C4-2B (cell line): Measurements from ENCODE around the gene STX8.

Experiments used
- CTCF ChIP-seq: fragments of 450-650 bp; conservative IDR thresholded peaks from 2 replicates; pipeline ENCODE4 v1.5.1; 2017; ENCODE audit warnings: mild to moderate bottlenecking
- ZFX ChIP-seq: fragments of 450-650 bp; IDR thresholded peaks from 2 replicates; pipeline ENCODE4 v1.6.1; 2017

GRCh38 chr17:9478889-9479288 is 96.7 kb downstream of the STX8 start:
- TF ChIP-seq CTCF, result no peak
- TF ChIP-seq ZFX, result no peak
